Gastrocnemius medialis (tissue), 4 donors: ENCODE results near the gene GBX1.

Source experiments
- CTCF ChIP-seq, 5 experiments: fragments of 450-650 bp in 3 of 5; fragments of 200-600 bp in 2 of 5; sonication (generic) in 2 of 5; IDR thresholded peaks in 4 of 5; conservative IDR thresholded peaks in 1 of 5; 1 replicate in 4 of 5; 2 replicates in 1 of 5; pipeline ENCODE4 v1.5.1; 2016 to 2019; ENCODE audit warnings: antibody characterized with exemption in 5 of 5, mild to moderate bottlenecking in 3 of 5, moderate library complexity in 3 of 5
- POLR2A ChIP-seq, 2 donors: fragments of 450-650 bp; IDR thresholded peaks; one replicate each; pipeline ENCODE4 v1.6.1; 2017; ENCODE audit warnings: antibody characterized with exemption in 2 of 2, mild to moderate bottlenecking in 2 of 2, moderate library complexity in 2 of 2

GRCh38 chr7:151119055-151119415 lies 48.5 kb downstream of the GBX1 start:
- TF ChIP-seq CTCF (IDR thresholded peaks at IDR 0.05 in 4 of 5, conservative IDR thresholded peaks at IDR 0.05 in 1 of 5), result no peak
- TF ChIP-seq POLR2A (IDR thresholded peaks at IDR 0.05), result no peak
